WTC11 (cell line): ENCODE data around the gene UGT1A8.

ENCODE experiments used
- ATF2 ChIP-seq: sonication (generic); formaldehyde crosslinking; IDR thresholded peaks from 2 replicates; pipeline ENCODE4 v1.8.1; 2022; ENCODE audit warnings: low read depth, missing genetic modification reagents, borderline replicate concordance
- ATF3 ChIP-seq: sonication (generic); formaldehyde crosslinking; conservative IDR thresholded peaks from 2 replicates; pipeline ENCODE4 v1.8.1; 2022; ENCODE audit warnings: mild to moderate bottlenecking, missing genetic modification reagents
- CREM ChIP-seq: sonication (generic); formaldehyde crosslinking; IDR thresholded peaks from 2 replicates; pipeline ENCODE4 v1.8.1; 2022; ENCODE audit warnings: mild to moderate bottlenecking, missing genetic modification reagents, moderate library complexity
- CTCF ChIP-seq: fragments of 200-600 bp; IDR thresholded peaks from 2 replicates; pipeline ENCODE4 v1.8.0; 2022; ENCODE audit warnings: antibody characterized with exemption
- E2F4 ChIP-seq: sonication (generic); formaldehyde crosslinking; IDR thresholded peaks from 2 replicates; pipeline ENCODE4 v1.8.1; 2022; ENCODE audit warnings: low read depth, mild to moderate bottlenecking, moderate library complexity, missing genetic modification reagents, borderline replicate concordance
- FOXJ3 ChIP-seq: sonication (generic); formaldehyde crosslinking; IDR thresholded peaks from 2 replicates; pipeline ENCODE4 v1.9.0; 2021; ENCODE audit warnings: missing genetic modification reagents, mild to moderate bottlenecking, borderline replicate concordance
- IRF2 ChIP-seq: sonication (generic); formaldehyde crosslinking; IDR thresholded peaks from 2 replicates; pipeline ENCODE4 v1.8.0; 2022; ENCODE audit warnings: low read depth, missing genetic modification reagents, borderline replicate concordance
- MAX ChIP-seq: sonication (generic); formaldehyde crosslinking; IDR thresholded peaks from 2 replicates; pipeline ENCODE4 v1.8.0; 2022; ENCODE audit warnings: mild to moderate bottlenecking, missing genetic modification reagents
- NR1H2 ChIP-seq: sonication (generic); formaldehyde crosslinking; IDR thresholded peaks from 2 replicates; pipeline ENCODE4 v1.9.0; 2021; ENCODE audit warnings: mild to moderate bottlenecking, moderate library complexity, missing genetic modification reagents
- NR3C1 ChIP-seq: sonication (generic); formaldehyde crosslinking; conservative IDR thresholded peaks from 2 replicates; pipeline ENCODE4 v1.8.1; 2023; ENCODE audit warnings: low read depth, mild to moderate bottlenecking, missing genetic modification reagents
- SP1 ChIP-seq: sonication (generic); formaldehyde crosslinking; conservative IDR thresholded peaks from 2 replicates; pipeline ENCODE4 v1.8.1; 2022; ENCODE audit warnings: missing genetic modification reagents
- ZNF416 ChIP-seq: fragments of 250-450 bp; sonication (Bioruptor Pico); IDR thresholded peaks from 2 replicates; pipeline ENCODE4 v1.9.0; 2021; ENCODE audit warnings: mild to moderate bottlenecking, inconsistent platforms

- TF ChIP-seq CTCF (no peak), ZNF416 (no peak), ATF3 (CRISPR knock-in tag) (no peak), ATF2 (no peak), FOXJ3 (CRISPR knock-in tag) (no peak), CREM (CRISPR knock-in tag) (no peak), IRF2 (no peak), NR3C1 (CRISPR knock-in tag) (no peak), SP1 (CRISPR knock-in tag) (no peak), E2F4 (CRISPR knock-in tag) (no peak), NR1H2 (no peak), MAX (CRISPR knock-in tag) (no peak)
Observed at GRCh38 chr2:233713262-233713615, 95.8 kb downstream of the UGT1A8 start.
